ENCODE results near the gene SERTAD4. TPM values are rescaled to one million over a fixed set of nuclear protein-coding genes. Genes with fewer than 3 reads are reported as not detected.

SERTAD4 gene
- total and polyA plus RNA-seq, 2 experiments from 2014 or later: 1.4 to 1.8 TPM

GRCh38 chr1:210280221-210280620 lies 47.6 kb downstream of the SERTAD4 start:
- Histone ChIP-seq H3K27me3 (no peaks in the 10 kb centered on the region), H3K27ac (no peak overlapping the region), H3K36me3 (no peaks in the 10 kb centered on the region), H3K9me3 (ENCODE audit: low read depth) (no peaks in the 10 kb centered on the region), H3K4me1 (ENCODE audit: low read depth) (no peaks in the 10 kb centered on the region), H3K4me3 (no peak overlapping the region)
- no peak for TF ChIP-seq CTCF (IDR thresholded peaks at IDR 0.05; ENCODE audit: low read depth, low read length)
- no peak for DNase-seq (ENCODE audit: low read depth in 1 of 2, low spot score in 1 of 2)

GRCh38 chr1:210288116-210288515 lies 55.5 kb downstream of the SERTAD4 start:
- no peak for TF ChIP-seq CTCF (IDR thresholded peaks at IDR 0.05; ENCODE audit: low read depth, low read length)
- no peak for DNase-seq (ENCODE audit: low read depth in 1 of 2, low spot score in 1 of 2)
- no peaks in the 10 kb centered on the region for H3K9me3 ChIP-seq (ENCODE audit: low read depth)
- no peak overlapping the region for H3K4me3 ChIP-seq
- no peaks in the 10 kb centered on the region for H3K36me3 ChIP-seq
- no peaks in the 10 kb centered on the region for H3K4me1 ChIP-seq (ENCODE audit: low read depth)
- H3K27me3 ChIP-seq: no peaks in the 10 kb centered on the region
- no peak overlapping the region for H3K27ac ChIP-seq

GRCh38 chr1:210289248-210289647 lies 56.7 kb downstream of the SERTAD4 start:
- Histone ChIP-seq H3K27me3 (no peaks in the 10 kb centered on the region), H3K27ac (no peak overlapping the region), H3K4me1 (ENCODE audit: low read depth) (no peaks in the 10 kb centered on the region), H3K9me3 (ENCODE audit: low read depth) (no peaks in the 10 kb centered on the region), H3K36me3 (no peaks in the 10 kb centered on the region), H3K4me3 (no peak overlapping the region)
- no peak for DNase-seq (ENCODE audit: low read depth in 1 of 2, low spot score in 1 of 2)
- TF ChIP-seq CTCF (IDR thresholded peaks at IDR 0.05; ENCODE audit: low read depth, low read length): no peak

GRCh38 chr1:210291081-210291764 lies 58.6 kb downstream of the SERTAD4 start:
- peaks cover 11% of the 10 kb centered on the region for H3K4me1 ChIP-seq (ENCODE audit: low read depth)
- H3K36me3 ChIP-seq: no peaks in the 10 kb centered on the region
- TF ChIP-seq CTCF (IDR thresholded peaks at IDR 0.05; ENCODE audit: low read depth, low read length): no peak
- peak in 1 of 2 donors; percentile 21 for DNase-seq (ENCODE audit: low read depth in 1 of 2, low spot score in 1 of 2)
- no peaks in the 10 kb centered on the region for H3K9me3 ChIP-seq (ENCODE audit: low read depth)
- H3K27ac ChIP-seq: no peak overlapping the region
- no peaks in the 10 kb centered on the region for H3K27me3 ChIP-seq
- H3K4me3 ChIP-seq: no peak overlapping the region

GRCh38 chr1:210291786-210292230 lies 59.2 kb downstream of the SERTAD4 start:
- H3K9me3 ChIP-seq (ENCODE audit: low read depth): no peaks in the 10 kb centered on the region
- peak overlapping the region; percentile 24 for H3K4me3 ChIP-seq
- DNase-seq (ENCODE audit: low read depth in 1 of 2, low spot score in 1 of 2): peak; percentile 36 to 40
- no peaks in the 10 kb centered on the region for H3K36me3 ChIP-seq
- no peaks in the 10 kb centered on the region for H3K27me3 ChIP-seq
- H3K4me1 ChIP-seq (ENCODE audit: low read depth): peaks cover 11% of the 10 kb centered on the region
- no peak for TF ChIP-seq CTCF (IDR thresholded peaks at IDR 0.05; ENCODE audit: low read depth, low read length)
- H3K27ac ChIP-seq: peak overlapping the region; percentile 57
